ENCODE measurements around the gene EIF3M.

EIF3M gene

GRCh38 chr11:32576456-32576855 is 7.2 kb upstream of the EIF3M start:
- H3K36me3 ChIP-seq (ENCODE audit: control insufficient read depth in 1 of 2, insufficient read depth in 2 of 2, low read length in 2 of 2) = no peaks in the 10 kb centered on the region
- no peak overlapping the region for H2AK5ac ChIP-seq (ENCODE audit: low read length)
- no peak overlapping the region for H3K4ac ChIP-seq (ENCODE audit: low read depth, low read length)
- no peak overlapping the region for H4K91ac ChIP-seq (ENCODE audit: low read depth, low read length)
- H2BK12ac ChIP-seq (ENCODE audit: low read length) = no peak overlapping the region
- no peak overlapping the region for H2AFZ ChIP-seq (ENCODE audit: insufficient read depth, low read length, poor library complexity)
- H3K27ac ChIP-seq (ENCODE audit: low read depth, low read length) = no peak overlapping the region
- H3K4me1 ChIP-seq (ENCODE audit: control insufficient read depth in 1 of 2, insufficient read depth in 2 of 2, low read length in 2 of 2) = no peaks in the 10 kb centered on the region
- H4K12ac ChIP-seq (ENCODE audit: low read depth, low read length) = no peak overlapping the region
- H3K14ac ChIP-seq (ENCODE audit: low read length) = no peak overlapping the region
- no peak overlapping the region for H3K18ac ChIP-seq (ENCODE audit: low read length)
- no peak overlapping the region for H3K4me3 ChIP-seq (ENCODE audit: low read depth, low read length)
- H3K23ac ChIP-seq (ENCODE audit: low read length) = no peak overlapping the region
- no peak overlapping the region for H3K9ac ChIP-seq (ENCODE audit: low read length)
- DNase-seq = no peak
- H3K9me3 ChIP-seq (ENCODE audit: insufficient read depth, low read depth, low read length) = no peaks in the 10 kb centered on the region
- no peak overlapping the region for H4K8ac ChIP-seq (ENCODE audit: low read depth, low read length)
- no peaks in the 10 kb centered on the region for H3K79me2 ChIP-seq (ENCODE audit: control insufficient read depth, insufficient read depth, low read length, poor library complexity)
- H3K27me3 ChIP-seq (ENCODE audit: insufficient read depth, low read length) = no peaks in the 10 kb centered on the region
- H3K79me1 ChIP-seq (ENCODE audit: low read length) = no peaks in the 10 kb centered on the region
- WGBS (ENCODE audit: extremely low coverage, insufficient coverage, insufficient read length) = no CpG with 5 or more reads among the region's 1 CpG
- H2BK5ac ChIP-seq (ENCODE audit: low read depth, low read length, poor library complexity) = no peak overlapping the region
- no peak overlapping the region for H2BK120ac ChIP-seq (ENCODE audit: insufficient read depth, low read length, poor library complexity)
- H3K4me2 ChIP-seq (ENCODE audit: low read length) = no peak overlapping the region

- no peak for DNase-seq
- Histone ChIP-seq H3K27ac (ENCODE audit: low read depth, low read length) (no peak overlapping the region), H2BK12ac (ENCODE audit: low read length) (no peak overlapping the region), H4K8ac (ENCODE audit: low read depth, low read length) (peak overlapping the region; percentile 10), H3K14ac (ENCODE audit: low read length) (no peak overlapping the region), H2BK5ac (ENCODE audit: low read depth, low read length, poor library complexity) (no peak overlapping the region), H3K23ac (ENCODE audit: low read length) (no peak overlapping the region), H2AFZ (ENCODE audit: insufficient read depth, low read length, poor library complexity) (no peak overlapping the region), H3K79me2 (ENCODE audit: control insufficient read depth, insufficient read depth, low read length, poor library complexity) (peaks cover 10% of the 10 kb centered on the region), H3K4me3 (ENCODE audit: low read depth, low read length) (no peak overlapping the region), H4K12ac (ENCODE audit: low read depth, low read length) (no peak overlapping the region), H3K79me1 (ENCODE audit: low read length) (peaks cover 3% of the 10 kb centered on the region), H2AK5ac (ENCODE audit: low read length) (no peak overlapping the region), H3K27me3 (ENCODE audit: insufficient read depth, low read length) (no peaks in the 10 kb centered on the region), H3K4me1 (ENCODE audit: control insufficient read depth in 1 of 2, insufficient read depth in 2 of 2, low read length in 2 of 2) (peaks cover 0 to 2% of the 10 kb centered on the region in 2 experiments), H3K4ac (ENCODE audit: low read depth, low read length) (no peak overlapping the region), H3K9ac (ENCODE audit: low read length) (no peak overlapping the region), H4K91ac (ENCODE audit: low read depth, low read length) (no peak overlapping the region), H3K18ac (ENCODE audit: low read length) (no peak overlapping the region), H3K36me3 (ENCODE audit: control insufficient read depth in 1 of 2, insufficient read depth in 2 of 2, low read length in 2 of 2) (peaks cover 0 to 2% of the 10 kb centered on the region in 2 experiments), H2BK120ac (ENCODE audit: insufficient read depth, low read length, poor library complexity) (no peak overlapping the region), H3K4me2 (ENCODE audit: low read length) (no peak overlapping the region), H3K9me3 (ENCODE audit: insufficient read depth, low read depth, low read length) (no peaks in the 10 kb centered on the region)
- WGBS (ENCODE audit: extremely low coverage, insufficient coverage, insufficient read length) = no CpG with 5 or more reads among the region's 2 CpGs
Observed at GRCh38 chr11:32580967-32581366, 2.7 kb upstream of the EIF3M start.

GRCh38 chr11:32581556-32581955 is 2.1 kb upstream of the EIF3M start:
- no peak overlapping the region for H3K14ac ChIP-seq (ENCODE audit: low read length)
- H3K4ac ChIP-seq (ENCODE audit: low read depth, low read length) = no peak overlapping the region
- DNase-seq = no peak
- no CpG with 5 or more reads among the region's 3 CpGs for WGBS (ENCODE audit: extremely low coverage, insufficient coverage, insufficient read length)
- peaks cover 11% of the 10 kb centered on the region for H3K79me2 ChIP-seq (ENCODE audit: control insufficient read depth, insufficient read depth, low read length, poor library complexity)
- no peak overlapping the region for H3K9ac ChIP-seq (ENCODE audit: low read length)
- H3K4me3 ChIP-seq (ENCODE audit: low read depth, low read length) = no peak overlapping the region
- peaks cover 0 to 2% of the 10 kb centered on the region in 2 experiments for H3K4me1 ChIP-seq (ENCODE audit: control insufficient read depth in 1 of 2, insufficient read depth in 2 of 2, low read length in 2 of 2)
- H3K27ac ChIP-seq (ENCODE audit: low read depth, low read length) = no peak overlapping the region
- peaks cover 0 to 2% of the 10 kb centered on the region in 2 experiments for H3K36me3 ChIP-seq (ENCODE audit: control insufficient read depth in 1 of 2, insufficient read depth in 2 of 2, low read length in 2 of 2)
- no peak overlapping the region for H2BK12ac ChIP-seq (ENCODE audit: low read length)
- no peak overlapping the region for H2AFZ ChIP-seq (ENCODE audit: insufficient read depth, low read length, poor library complexity)
- H4K91ac ChIP-seq (ENCODE audit: low read depth, low read length) = no peak overlapping the region
- H4K8ac ChIP-seq (ENCODE audit: low read depth, low read length) = no peak overlapping the region
- H2BK120ac ChIP-seq (ENCODE audit: insufficient read depth, low read length, poor library complexity) = no peak overlapping the region
- no peak overlapping the region for H3K4me2 ChIP-seq (ENCODE audit: low read length)
- no peak overlapping the region for H3K18ac ChIP-seq (ENCODE audit: low read length)
- no peaks in the 10 kb centered on the region for H3K9me3 ChIP-seq (ENCODE audit: insufficient read depth, low read depth, low read length)
- peaks cover 3% of the 10 kb centered on the region for H3K79me1 ChIP-seq (ENCODE audit: low read length)
- H3K27me3 ChIP-seq (ENCODE audit: insufficient read depth, low read length) = no peaks in the 10 kb centered on the region
- H4K12ac ChIP-seq (ENCODE audit: low read depth, low read length) = no peak overlapping the region
- no peak overlapping the region for H3K23ac ChIP-seq (ENCODE audit: low read length)
- no peak overlapping the region for H2AK5ac ChIP-seq (ENCODE audit: low read length)
- no peak overlapping the region for H2BK5ac ChIP-seq (ENCODE audit: low read depth, low read length, poor library complexity)

- Histone ChIP-seq H3K4me2 (ENCODE audit: low read length) (peak overlapping the region; percentile 69), H3K27ac (ENCODE audit: low read depth, low read length) (no peak overlapping the region), H3K79me2 (ENCODE audit: control insufficient read depth, insufficient read depth, low read length, poor library complexity) (peaks cover 13% of the 10 kb centered on the region), H2BK12ac (ENCODE audit: low read length) (no peak overlapping the region), H4K12ac (ENCODE audit: low read depth, low read length) (no peak overlapping the region), H3K4ac (ENCODE audit: low read depth, low read length) (peak overlapping the region; percentile 52), H3K36me3 (ENCODE audit: control insufficient read depth in 1 of 2, insufficient read depth in 2 of 2, low read length in 2 of 2) (peaks cover 6 to 11% of the 10 kb centered on the region in 2 experiments), H2BK120ac (ENCODE audit: insufficient read depth, low read length, poor library complexity) (no peak overlapping the region), H3K4me1 (ENCODE audit: control insufficient read depth in 1 of 2, insufficient read depth in 2 of 2, low read length in 2 of 2) (peaks cover 0 to 2% of the 10 kb centered on the region in 2 experiments), H2BK5ac (ENCODE audit: low read depth, low read length, poor library complexity) (no peak overlapping the region), H3K4me3 (ENCODE audit: low read depth, low read length) (no peak overlapping the region), H2AFZ (ENCODE audit: insufficient read depth, low read length, poor library complexity) (no peak overlapping the region), H3K27me3 (ENCODE audit: insufficient read depth, low read length) (no peaks in the 10 kb centered on the region), H3K23ac (ENCODE audit: low read length) (no peak overlapping the region), H3K9me3 (ENCODE audit: insufficient read depth, low read depth, low read length) (no peaks in the 10 kb centered on the region), H3K14ac (ENCODE audit: low read length) (no peak overlapping the region), H2AK5ac (ENCODE audit: low read length) (no peak overlapping the region), H3K18ac (ENCODE audit: low read length) (no peak overlapping the region), H4K8ac (ENCODE audit: low read depth, low read length) (no peak overlapping the region), H3K79me1 (ENCODE audit: low read length) (peaks cover 3% of the 10 kb centered on the region), H3K9ac (ENCODE audit: low read length) (no peak overlapping the region), H4K91ac (ENCODE audit: low read depth, low read length) (no peak overlapping the region)
- DNase-seq = peak in 1 of 2 donors; percentile 18
- WGBS (ENCODE audit: extremely low coverage, insufficient coverage, insufficient read length) = no CpG with 5 or more reads among the region's 7 CpGs
Observed at GRCh38 chr11:32584921-32585320, 1.3 kb downstream of the EIF3M start.

All from trophoblast cell (in vitro differentiated cells and primary cell).